Stimulated activated CD4-positive, alpha-beta T cell treated with anti-CD3 and anti-CD28 coated beads, Interleukin-15, amount 100 ng/mL, for 1 hour (primary cell): ENCODE results near the gene SLC51A.
A peak's percentile ranks its signal among the peaks of the same experiment; 100 is the strongest.

Experiments
- DNase-seq, 2 donors: peaks; one replicate each; pipeline ENCODE4 v3.0.0-alpha.2; 2020; ENCODE audit warnings: low read depth in 1 of 2, low spot score in 1 of 2

The SLC51A gene

DNA sequence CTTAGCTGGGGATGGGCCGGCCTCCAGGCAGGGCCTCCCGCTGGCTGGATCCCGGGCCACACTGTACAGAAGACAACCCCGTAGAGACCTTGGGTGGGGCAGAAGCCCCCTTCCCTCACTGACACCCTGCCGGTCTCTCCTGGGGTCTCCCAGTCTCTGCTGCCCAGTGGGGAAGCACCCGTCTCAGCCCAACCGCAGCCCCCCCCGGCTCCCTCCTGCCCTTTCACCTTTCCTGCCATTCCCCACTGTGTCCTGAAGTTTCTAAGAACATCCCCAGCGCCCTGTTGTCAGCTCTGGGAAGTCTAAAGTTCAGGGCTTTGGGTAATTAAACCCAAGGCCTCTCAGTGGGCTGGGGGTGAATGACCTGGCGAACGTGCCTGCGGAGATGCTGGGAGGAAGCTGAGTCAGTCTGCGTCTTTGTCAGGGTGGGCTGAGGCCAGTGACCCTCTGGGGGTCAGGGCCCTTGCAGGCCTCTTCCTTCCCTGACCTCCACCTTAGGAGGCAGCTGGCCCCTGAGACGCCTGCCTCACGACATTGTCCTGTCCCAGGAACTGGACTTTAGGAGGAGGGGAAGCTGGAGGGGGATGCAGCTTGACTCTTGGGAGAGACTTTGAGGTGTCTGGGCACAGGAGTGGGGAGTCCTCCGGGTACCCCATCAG is 1.4 kb upstream of the SLC51A start:
- DNase-seq: no peak

DNA sequence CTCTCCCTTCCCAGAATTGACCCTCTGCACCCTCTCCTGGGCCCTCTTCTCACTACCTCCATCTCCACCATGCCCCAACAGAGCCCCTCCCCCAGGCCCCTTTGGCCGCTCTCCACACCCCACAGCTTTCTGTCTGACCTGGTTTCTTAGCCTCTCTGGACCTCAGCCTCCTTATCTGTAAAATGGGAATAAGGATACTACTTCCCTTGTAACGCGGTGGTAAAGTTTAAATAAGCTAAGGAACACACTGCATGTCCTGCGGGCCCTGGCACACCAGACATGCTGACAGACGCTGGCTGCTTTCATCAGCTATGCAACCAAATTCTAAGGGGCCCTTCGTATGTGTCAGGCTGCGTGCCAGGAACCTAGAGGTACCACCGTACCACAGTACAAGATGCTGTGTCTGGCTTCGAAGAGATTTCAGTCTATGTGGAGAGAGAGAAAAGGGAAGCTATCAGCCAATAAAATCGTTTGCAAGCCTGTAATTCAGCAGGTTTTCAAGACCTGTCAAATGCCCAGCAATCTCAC is 777 bp upstream of the SLC51A start:
- no peak for DNase-seq

DNA sequence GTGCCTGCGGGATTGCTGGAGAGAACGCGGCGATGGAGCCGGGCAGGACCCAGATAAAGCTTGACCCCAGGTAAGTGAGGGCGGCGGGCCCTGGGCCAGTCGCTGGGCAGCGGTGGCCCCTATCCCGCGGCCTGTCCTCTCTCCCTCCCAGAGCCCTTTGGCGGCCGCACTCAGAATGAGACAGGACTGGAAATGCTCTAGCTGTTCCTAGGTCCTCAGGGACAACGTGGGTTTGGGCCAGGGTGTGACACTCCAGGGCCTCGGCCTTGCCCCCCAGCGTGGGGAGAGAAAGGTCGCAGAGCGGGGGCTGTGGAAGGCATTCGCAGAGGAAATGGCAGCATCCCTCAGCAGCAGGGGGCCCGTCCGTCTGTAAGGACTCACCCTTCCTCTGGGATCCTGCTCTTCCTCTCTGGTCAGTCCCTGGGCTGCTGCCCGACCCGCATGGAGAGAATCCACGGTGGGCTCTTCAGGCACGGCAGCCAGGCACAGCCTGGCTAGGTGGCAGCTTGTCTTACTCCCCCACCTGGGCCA is 412 bp downstream of the SLC51A start:
- no peak for DNase-seq

DNA sequence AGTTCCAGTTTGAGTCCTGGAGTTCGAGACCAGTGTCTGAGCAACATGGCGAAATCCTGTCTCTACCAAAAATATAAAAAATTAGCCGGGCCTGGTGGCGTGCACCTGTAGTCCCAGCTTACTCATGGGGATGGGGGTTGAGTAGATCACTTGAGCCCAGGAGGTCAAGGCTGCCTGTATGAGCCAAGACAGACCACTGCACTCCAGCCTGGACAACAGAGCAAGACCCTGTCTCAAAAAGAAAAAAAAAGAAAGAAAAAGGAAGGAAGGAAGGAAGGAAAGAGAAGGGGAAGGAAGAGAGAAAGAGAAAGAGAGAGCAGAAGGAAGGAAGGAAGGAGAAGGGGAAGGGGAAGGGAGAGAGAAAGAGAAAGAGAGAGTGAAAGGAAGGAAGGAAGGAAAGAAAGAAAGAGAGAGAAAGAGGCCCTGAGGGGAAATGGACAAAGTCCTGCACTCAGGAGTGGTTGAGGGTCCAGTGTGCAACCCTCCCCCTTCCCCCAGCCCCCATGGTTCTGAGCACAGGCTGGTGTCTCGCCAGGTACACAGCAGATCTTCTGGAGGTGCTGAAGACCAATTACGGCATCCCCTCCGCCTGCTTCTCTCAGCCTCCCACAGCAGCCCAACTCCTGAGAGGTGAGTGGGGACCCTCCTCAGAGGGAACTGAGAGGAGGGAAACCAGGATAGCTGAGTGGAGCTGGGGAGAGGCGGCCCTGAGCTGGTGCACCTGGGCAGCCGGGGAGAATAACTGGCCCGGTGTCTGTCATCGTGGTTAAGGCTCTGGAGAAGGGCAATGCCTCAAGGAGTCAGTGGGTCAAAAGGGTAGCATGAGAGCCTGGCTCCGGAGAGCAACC is 1.2 kb downstream of the SLC51A start:
- DNase-seq: no peak

DNA sequence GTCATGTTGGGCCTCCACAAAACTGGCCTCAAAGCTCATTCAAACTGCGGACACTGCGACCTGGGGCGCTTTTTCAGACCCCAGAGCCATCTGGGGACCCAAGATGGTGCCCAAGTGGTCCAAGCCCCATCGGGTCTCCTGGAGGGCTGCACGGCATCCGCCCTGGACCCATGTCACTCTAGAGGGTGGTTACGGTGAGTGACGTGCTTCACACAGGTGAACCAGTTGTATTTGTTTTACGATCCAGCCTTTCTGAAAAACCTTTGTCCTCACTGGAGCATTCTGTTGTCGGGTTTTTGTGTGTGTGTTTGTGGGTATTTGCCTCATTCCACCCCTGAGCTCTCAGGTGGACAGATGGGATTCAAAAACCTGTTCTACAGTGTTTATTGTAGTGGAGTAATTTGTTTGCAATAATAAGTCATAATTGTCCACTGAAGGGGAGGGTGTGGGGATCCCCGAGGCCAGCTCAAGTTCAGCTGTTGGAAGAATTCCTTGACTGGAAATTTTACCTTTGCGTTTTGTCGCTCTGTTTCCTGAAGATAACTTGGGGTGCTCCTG is 1.9 kb downstream of the SLC51A start:
- no peak for DNase-seq

DNA sequence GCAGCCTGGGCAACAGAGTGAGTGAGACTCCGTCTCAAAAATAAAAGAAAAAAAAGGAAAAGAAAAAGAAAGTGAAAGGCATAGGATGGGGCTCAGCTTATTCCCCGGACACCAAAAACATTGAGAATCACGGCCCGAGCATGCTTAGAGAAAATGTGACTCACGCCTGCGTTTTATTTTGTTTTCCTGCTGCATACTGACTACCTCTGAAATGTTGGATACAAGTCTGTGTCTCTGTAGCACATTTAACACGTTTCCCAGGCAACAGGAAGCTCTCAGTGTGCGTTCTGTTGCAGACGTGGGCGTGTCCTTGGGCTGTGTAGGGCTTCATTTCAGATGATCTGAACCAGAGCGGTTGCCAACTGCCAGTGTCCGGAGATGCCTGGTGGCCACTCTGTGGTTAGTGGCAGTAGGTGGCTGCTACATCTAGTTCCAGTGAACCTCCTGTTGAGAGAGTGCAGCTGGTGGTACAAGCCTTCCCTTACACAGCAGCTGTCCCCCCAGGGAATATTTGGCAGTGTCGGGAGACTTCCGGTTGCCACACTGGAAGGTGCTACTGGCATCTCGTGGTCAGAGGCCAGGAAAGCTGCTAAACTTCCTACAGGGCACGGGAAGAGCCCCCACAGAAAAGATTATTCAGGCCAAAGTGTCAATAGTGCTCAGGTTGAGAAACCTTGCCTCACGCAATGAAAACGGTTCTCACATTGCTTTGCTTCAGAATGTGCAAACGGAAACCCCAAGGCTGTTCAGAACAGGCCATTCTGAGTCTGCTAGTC is 3.0 kb downstream of the SLC51A start:
- peak in 1 of 2 donors; percentile 45 for DNase-seq

DNA sequence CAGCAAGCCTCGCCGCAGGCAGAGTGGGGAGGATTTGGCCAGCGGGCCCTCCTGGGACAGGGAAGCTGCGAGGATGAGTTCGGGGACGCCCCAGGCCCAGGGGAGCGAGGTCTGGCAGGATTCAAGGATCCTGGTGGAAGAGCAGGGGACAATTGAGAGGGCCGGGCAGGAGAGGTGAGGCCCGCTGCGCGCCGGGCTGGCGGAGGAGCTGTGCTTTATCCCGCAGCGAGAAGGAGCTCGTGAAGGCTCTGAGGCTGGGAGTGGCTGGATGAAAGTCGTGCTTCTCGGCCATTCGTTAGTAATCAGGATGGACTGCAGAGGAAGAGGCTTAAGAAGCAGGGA is 3.6 kb downstream of the SLC51A start:
- DNase-seq: no peak

DNA sequence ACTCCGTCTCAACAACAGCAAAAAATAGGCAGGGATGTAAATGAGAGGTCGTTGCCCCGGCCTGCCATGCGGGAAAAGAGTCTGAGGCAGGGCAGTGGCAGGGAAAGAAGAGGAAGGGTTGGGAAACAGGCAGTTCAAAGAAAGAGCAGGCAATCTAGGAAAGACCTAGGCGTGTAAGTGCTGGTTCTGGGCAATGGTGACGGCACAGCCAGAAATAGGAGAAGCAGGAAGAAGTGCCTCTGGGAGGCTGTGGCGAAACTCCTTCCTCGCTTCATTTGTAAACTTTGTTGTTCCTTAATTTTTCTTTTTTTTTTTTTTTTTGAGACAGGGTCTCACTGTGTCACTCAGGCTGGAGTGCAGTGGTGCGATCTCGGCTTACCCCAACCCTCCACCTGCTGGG is 4.3 kb downstream of the SLC51A start:
- no peak for DNase-seq

DNA sequence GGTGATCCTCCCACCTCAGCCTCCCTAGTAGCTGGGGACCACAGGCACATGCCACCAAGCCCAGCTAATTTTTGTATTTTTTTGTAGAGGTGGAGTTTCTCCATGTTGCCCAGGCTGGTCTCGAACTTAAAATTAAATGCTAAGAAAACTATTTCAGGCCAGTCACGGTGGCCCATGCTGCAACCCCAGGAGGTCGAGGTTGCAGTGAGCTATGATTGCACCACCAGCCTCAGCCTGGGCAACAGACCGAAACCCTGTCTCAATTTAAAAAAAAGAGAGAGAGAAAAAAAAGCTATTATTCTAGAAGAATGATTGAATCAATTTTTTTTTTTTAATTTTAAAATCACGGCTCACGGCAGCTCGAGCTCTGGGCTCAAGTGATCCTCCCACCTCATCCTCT is 4.7 kb downstream of the SLC51A start:
- no peak for DNase-seq

DNA sequence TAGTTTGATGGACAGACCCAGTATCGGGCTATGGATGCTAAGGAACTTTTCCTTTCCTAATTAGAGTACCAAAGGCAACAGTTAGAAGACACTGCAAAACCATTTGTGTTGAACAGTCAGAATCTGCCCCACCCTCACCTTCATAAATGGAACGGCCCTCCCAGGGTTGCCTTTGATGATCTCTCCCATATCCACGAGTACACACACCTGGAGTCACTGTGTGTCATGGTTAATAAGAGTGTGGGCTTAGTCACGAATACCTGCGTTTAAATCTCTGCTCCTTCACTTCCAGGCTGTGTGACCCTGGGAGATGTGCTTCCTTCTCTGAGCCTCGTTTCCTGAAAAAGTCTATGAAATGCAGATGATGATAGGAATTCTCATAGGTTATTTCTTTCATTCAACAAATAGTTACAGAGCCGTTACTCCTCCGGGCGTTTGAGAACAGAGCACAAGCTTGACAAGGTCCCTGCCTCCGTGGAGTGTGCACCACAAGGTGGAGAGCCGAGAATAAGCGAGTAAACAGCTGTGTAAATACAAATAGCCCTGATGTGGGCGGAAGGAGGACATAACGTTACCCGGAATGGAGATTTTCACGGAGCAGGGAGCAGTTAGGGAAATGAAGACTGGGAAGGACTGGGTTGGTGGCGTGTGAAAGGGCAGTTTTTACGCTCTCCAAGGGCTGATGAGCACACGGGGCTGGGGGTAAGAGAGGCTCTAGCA is 6.7 kb downstream of the SLC51A start:
- DNase-seq: no peak

DNA sequence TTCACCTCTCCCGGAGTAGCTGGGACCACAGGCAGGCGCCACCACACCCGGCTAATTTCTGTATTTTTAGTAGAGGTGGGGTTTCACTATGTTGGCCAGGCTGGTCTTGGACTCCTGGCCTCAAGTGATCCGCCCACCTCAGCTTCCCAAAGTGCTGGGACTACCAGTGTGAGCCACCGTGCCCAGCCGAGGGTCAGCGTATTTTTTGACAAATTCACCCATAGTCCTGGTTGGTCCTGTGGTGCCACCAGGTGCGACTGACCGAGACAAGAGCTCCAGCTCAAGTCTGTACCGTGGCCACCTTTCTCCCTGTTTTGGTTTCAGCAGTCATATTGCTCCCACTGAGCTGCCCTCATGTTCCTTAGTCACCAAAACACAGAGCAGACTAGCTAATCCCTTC is 8.8 kb downstream of the SLC51A start:
- DNase-seq: no peak

DNA sequence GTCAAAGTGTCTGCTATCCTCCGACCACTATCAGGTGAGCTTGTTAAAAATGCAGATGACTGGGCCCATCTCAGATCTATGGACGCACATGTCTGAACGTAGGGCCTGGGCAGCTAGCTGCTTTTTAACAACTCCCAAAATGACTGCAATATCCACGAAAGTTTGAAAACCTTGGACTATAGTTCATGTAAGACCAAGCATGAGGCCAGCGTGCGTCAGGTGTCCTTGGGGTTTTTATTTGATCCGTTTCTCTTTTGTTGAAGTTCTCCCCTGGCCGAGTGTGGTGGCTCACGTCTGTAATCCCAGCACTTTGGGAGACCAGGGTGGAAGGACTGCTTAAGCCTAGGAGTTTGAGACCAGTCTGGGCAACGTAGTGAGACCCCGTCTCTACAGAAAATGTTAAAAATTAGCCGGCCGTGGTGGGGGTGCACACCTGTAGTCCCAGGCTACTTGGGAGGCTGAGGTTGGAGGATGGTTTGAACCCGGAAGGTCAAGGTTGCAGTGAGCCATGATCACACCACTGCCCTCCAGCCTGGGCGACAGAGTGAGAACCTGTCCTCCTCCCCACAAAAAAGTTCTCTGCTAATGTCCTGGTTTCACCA is 9.5 kb downstream of the SLC51A start:
- no peak for DNase-seq

DNA sequence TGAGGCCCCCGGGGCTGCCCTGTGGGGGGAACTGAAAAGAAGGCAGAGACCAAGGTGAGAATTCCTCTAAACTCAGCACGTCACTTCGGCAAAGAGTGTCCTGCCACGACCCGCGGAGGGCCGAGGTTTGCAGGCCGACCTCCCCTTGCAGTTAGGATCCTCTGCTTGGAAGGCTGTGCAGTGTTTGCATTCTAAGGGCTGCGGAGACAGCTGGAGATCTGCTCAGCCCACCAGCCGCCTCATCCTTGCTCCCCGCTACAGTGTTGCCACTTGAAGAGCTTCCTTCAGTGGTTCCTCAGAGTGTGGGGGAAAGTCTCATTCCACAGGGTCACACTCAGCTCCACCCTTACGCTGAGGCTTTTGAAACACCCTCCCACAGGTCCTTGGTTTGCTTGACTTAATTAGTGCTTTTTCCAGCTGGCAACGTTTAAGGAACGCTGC is 10.8 kb downstream of the SLC51A start:
- DNase-seq: no peak

DNA sequence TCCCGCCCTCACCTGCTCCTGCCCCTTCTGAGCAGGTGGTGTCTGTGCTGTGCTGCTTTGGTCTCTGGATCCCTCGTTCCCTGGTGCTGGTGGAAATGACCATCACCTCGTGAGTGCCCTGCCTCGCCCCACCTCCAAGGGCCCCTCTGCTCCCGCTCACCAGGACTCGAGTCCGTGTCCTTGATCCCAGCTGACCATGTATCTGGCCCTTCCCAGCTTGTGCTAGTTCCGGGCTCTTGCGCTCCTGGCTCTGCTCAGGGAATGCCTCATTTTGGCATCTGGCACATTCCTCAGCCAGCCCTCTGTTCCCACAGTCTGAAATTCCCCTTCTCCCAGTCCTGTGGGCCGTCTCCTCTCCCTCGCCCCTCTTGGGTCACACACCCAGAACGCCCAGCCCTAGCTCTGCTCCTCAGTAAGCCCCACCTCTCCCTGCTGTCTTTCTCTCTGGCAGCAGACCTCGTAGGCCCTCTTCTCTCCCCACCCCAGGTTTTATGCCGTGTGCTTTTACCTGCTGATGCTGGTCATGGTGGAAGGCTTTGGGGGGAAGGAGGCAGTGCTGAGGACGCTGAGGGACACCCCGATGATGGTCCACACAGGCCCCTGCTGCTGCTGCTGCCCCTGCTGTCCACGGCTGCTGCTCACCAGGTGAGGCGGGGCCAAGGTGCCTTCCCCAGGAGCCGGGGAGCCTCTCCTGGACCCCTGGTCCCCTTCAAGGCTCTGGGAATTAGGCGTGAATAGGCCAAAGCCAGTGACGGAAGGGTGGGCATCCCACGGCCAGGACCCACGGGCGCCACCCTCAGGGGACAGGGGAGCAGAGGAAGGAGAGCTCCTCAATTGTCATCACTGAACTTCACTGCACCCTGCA is 11.5 kb downstream of the SLC51A start:
- DNase-seq: no peak

DNA sequence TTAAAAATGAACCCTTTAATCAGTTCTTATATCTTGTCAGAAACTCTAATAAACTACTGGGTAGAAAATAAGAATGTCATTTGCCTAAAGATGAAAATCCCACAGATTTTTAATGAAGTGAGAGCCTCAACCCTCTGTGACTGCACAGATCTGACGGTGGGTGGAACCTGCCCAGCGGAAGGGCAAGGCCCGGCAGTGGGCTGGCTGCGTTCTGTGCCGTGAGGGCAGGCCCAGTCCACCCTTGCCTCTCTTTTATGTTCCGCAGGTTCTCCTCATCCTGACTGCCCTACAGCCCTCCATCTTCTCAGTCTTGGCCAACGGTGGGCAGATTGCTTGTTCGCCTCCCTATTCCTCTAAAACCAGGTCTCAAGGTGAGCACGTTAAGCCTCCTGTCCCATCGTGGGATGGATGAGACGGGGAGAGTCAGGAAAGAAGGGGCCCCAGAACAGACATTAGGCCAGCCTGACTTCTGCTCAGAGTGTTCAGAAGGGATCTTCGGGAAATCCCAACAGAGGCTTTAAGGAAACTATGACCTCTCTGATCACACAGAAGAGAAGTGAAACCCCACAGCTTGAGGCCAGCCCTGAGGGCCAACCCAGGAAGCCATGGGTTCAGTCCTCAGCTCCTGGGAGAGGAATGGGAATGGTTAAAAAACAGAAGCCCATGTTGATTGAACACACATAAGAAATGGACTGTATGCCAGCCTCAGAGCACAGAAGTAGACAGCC is 16.0 kb downstream of the SLC51A start:
- no peak for DNase-seq

DNA sequence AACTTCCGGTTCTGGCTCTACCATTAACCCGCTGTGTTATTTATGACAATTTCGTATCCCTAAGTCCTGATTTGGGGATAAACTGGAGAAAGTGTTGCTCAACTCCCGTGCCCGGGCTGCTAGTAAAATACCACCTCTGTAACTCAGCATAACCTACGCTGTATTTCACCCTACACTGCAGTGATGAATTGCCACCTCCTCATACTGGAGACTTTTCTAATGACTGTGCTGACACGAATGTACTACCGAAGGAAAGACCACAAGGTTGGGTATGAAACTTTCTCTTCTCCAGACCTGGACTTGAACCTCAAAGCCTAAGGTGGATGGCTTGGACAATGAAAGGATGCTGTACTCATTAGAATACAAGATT is 16.5 kb downstream of the SLC51A start:
- DNase-seq: no peak

DNA sequence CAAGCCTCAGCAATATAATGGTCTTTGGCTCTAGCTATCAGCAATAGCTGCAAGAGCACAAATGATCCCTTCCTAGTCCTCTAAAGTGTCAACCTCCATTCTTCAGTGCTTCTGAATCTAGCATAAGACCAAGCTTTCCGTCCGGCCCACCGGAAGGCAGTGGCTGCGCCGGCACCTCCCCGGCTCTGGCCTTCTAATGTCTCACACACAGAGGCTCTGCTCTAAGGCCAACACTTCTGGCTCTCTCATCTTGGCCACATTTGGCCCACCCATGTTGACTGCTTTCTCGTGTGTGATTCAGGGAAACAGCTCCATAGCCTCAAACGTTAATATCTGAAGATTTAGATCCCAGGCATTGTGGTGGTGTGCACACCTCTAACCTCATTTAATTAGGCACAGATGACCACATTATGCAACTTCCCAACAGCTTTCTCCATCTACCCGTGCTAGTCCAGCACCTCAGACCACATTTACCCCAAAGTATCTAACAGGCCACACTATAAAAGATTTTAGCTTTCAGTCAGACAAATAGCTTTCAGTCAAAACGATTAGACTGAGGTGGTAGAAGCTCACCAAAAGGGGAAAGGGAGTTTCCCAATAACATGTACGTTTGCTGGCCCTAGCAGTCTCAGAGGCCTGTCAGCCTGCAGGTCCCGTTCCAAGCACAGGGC is 19.3 kb downstream of the SLC51A start:
- DNase-seq: no peak

DNA sequence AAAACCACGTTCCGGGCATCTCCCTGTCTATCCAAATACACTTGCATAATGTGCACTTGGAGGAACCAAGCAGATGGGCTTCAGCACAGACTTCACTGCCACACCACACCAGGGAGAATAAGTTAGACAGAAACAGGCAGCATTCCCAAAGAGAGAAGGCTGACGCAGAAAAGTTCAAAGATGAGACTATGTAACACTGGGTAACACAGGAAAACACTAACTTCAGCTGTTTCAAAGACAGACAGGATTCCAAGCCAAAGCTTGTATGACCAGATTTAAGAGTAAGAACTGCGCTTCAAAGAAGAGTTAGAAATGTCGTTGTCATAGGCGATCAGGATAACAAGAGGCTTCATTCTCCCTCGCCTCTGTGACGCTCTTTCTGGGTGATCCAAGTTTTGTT is 19.9 kb downstream of the SLC51A start:
- no peak for DNase-seq
